Measurements from ENCODE around the gene BRD3.
"Not testable (repeated sequence)": the region's sequence is repeated elsewhere in the genome, so short reads cannot be mapped to it uniquely, and the experiment has no call there.

The BRD3 gene

DNA sequence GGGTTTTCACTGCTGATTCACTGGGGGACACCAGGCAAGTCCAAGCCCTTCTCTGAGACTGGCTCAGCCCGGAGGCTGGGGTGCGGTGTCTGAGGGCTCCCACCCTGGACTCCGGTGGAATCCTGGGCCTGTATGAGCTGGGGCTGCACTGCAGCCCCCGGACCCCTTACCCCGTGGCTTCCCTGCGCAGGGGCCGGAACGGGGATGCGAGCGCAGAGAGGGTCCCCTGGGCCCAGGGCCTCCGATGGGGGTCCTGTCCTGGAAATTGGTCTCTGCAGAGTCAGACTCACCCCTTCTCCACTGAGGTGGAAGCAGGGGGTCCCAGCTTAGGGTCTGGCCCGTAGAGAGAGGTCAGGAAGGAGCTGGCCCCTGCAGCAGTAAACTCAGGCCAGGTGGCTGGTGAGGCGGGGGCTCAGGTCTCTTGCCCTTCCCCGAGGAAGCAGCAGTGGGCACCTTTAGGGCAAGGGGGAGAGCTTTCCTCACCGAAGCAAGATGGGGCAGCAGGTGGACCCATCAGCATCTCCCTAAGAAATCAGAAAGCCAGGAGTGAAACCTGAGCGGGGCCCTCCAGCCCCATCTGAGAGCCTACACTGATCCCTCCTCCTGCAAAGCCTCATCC, 74.1 kb downstream of the BRD3 start:
- Mint-ChIP-seq H3K9me3 (no peaks in the 10 kb centered on the region), H3K27me3 (peaks cover 24% of the 10 kb centered on the region), H3K36me3 (ENCODE audit: low read depth) (no peaks in the 10 kb centered on the region), H3K4me3 (peak overlapping the region; percentile 61), H3K27ac (no peak overlapping the region), H3K4me1 (ENCODE audit: low read depth) (peaks cover 5% of the 10 kb centered on the region)
- no peak for DNase-seq

- H3K27ac Mint-ChIP-seq, result no peak overlapping the region
These were observed 74.8 kb downstream of the BRD3 start for GRCh38 chr9:133992780-133993634.

DNA sequence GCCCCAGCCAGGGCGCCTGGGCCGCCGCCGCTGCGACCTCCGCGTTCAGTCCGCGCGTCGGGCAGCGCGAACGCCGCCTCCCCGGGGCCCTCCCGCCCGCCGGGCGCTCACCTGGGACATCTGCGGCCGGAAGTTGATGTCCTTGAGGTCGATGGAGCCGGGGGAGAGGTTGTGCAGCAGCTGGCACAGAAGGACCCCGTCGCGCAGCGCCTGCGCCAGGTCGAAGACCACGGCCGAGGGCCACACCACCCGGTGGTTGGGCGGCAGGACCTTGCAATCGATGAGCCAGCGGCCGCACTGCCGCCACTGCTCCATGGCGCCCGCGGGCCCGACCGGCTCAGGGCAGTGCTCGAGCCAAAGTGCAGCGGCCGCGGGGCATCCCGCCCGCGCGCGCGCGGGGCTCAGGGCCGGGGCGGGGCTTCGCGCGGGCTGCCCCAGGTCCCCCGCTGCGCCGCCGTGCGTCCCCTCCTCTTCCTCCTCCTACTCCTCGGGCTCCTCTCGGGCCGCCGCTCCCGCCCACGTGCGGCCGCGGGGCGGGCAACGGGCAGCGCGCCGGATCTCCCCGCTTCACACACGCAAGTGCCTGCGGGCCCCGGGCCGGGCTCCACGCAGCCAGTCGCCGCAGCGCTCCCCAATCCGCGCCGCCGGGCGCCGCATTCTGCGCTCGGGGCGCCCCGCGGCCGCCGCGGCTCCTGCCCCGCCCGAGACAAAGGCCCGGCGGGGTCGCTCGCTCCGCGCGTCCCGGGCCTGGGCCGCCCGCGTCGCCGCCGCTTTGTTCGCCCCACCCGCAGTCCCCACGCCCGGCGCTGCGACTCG, 75.7 kb downstream of the BRD3 start, which contains the start of gene VAV2:
TSS of gene VAV2 (minus strand) at position 361 of the 816 bp plus-strand sequence. CDS start at position 315, 46 bp downstream.
- Mint-ChIP-seq H3K36me3 (ENCODE audit: low read depth) (no peaks in the 10 kb centered on the region), H3K27ac (no peak within 1 kb of the TSS), H3K4me1 (ENCODE audit: low read depth) (peaks cover 5% of the 10 kb centered on the region), H3K9me3 (no peaks in the 10 kb centered on the region), H3K27me3 (peaks cover 24% of the 10 kb centered on the region), H3K4me3 (peak within 1 kb of the TSS; percentile 69)
- peak; percentile 61 for DNase-seq

More at GRCh38 chr9:133992780-133993634, 74.8 kb downstream of the BRD3 start:
- DNase-seq, result peak; percentile 86
- H3K4me1 Mint-ChIP-seq (ENCODE audit: low read depth), result peaks cover 5% of the 10 kb centered on the region
- peak overlapping the region; percentile 61 for H3K4me3 Mint-ChIP-seq
- H3K36me3 Mint-ChIP-seq (ENCODE audit: low read depth), result no peaks in the 10 kb centered on the region
- no peaks in the 10 kb centered on the region for H3K9me3 Mint-ChIP-seq
- peaks cover 24% of the 10 kb centered on the region for H3K27me3 Mint-ChIP-seq

- DNase-seq, result no peak
- Mint-ChIP-seq H3K4me3 (peak overlapping the region; percentile 61), H3K4me1 (ENCODE audit: low read depth) (peaks cover 5% of the 10 kb centered on the region), H3K36me3 (ENCODE audit: low read depth) (no peaks in the 10 kb centered on the region), H3K27ac (no peak overlapping the region), H3K9me3 (no peaks in the 10 kb centered on the region), H3K27me3 (peaks cover 22% of the 10 kb centered on the region)
These were observed 76.5 kb downstream of the BRD3 start for GRCh38 chr9:133991214-133991921.

- no peak for DNase-seq
- Mint-ChIP-seq H3K4me3 (peak overlapping the region; percentile 61), H3K27me3 (peaks cover 20% of the 10 kb centered on the region), H3K9me3 (no peaks in the 10 kb centered on the region), H3K4me1 (ENCODE audit: low read depth) (peaks cover 5% of the 10 kb centered on the region), H3K27ac (no peak overlapping the region), H3K36me3 (ENCODE audit: low read depth) (no peaks in the 10 kb centered on the region)
These were observed 77.2 kb downstream of the BRD3 start for GRCh38 chr9:133990366-133991213.

GRCh38 chr9:133989625-133990365, 78.0 kb downstream of the BRD3 start:
- Mint-ChIP-seq H3K9me3 (no peaks in the 10 kb centered on the region), H3K4me1 (ENCODE audit: low read depth) (peaks cover 5% of the 10 kb centered on the region), H3K36me3 (ENCODE audit: low read depth) (no peaks in the 10 kb centered on the region), H3K27me3 (peaks cover 20% of the 10 kb centered on the region), H3K4me3 (no peak overlapping the region), H3K27ac (no peak overlapping the region)
- no peak for DNase-seq

GRCh38 chr9:133988771-133989170, 79.1 kb downstream of the BRD3 start:
- not testable (repeated sequence) for DNase-seq; H3K4me1 Mint-ChIP-seq (ENCODE audit: low read depth); H3K4me3 Mint-ChIP-seq; H3K36me3 Mint-ChIP-seq (ENCODE audit: low read depth); H3K27ac Mint-ChIP-seq; H3K9me3 Mint-ChIP-seq
- H3K27me3 Mint-ChIP-seq, result peaks cover 16% of the 10 kb centered on the region

DNA sequence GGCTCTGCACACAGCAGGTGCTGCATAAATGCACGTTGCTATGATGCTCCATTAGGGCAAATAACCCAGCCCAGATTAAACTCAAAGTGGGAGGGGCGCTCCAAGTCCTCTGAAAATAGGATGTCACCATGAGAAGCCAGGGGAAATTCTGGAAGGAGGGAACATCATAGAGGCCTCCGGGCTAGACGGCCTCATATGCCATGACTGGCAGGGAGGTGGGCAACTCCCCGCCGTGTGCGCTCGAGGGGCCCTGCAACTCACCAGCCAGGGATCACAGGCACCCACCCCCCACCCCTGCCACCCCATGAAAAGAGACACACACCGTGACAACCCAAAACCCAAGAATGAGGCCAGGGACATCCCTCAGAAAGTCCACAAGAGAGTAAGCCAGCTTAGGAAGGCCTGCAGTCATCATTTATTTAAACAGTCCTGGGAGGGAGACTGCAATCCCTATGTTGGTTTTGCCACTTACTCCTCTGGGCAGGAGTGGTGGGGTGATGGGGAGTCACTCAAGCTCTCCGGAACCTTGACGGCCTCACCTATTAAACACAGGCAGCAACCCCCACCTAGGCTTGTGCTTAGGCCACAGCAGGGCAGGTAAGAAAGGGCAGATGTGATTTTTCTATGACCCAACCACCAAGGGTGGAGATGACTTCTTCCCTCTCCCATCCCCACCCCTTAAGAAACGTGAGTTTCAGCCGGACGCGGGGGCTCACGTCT, 79.7 kb downstream of the BRD3 start:
- H3K4me3 Mint-ChIP-seq, result no peak overlapping the region
- H3K27me3 Mint-ChIP-seq, result peaks cover 16% of the 10 kb centered on the region
- H3K27ac Mint-ChIP-seq, result no peak overlapping the region
- H3K4me1 Mint-ChIP-seq (ENCODE audit: low read depth), result peaks cover 2% of the 10 kb centered on the region
- H3K36me3 Mint-ChIP-seq (ENCODE audit: low read depth), result no peaks in the 10 kb centered on the region
- H3K9me3 Mint-ChIP-seq, result no peaks in the 10 kb centered on the region
- DNase-seq, result no peak

DNA sequence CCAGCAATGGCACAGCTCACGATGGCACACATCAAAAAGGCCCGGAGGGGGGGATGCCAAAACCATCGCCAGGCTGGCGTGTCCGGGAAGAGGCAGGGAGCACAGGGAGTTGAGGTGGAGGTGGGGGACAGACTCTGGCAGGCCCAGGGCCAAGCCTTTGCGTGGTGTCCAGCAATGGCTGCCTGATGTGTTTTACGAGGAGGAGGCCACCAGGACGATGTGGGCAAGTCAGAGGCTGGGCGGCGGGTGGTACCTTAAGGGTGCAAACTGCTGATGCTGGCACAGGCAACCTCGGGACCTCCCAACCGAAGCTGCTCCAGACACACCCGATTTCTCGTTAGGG, 80.4 kb downstream of the BRD3 start:
- Mint-ChIP-seq H3K4me1 (ENCODE audit: low read depth) (peaks cover 2% of the 10 kb centered on the region), H3K27ac (no peak overlapping the region)

GRCh38 chr9:133986774-133987445, 80.9 kb downstream of the BRD3 start:
- H3K4me1 Mint-ChIP-seq (ENCODE audit: low read depth), result peaks cover 2% of the 10 kb centered on the region
- H3K27me3 Mint-ChIP-seq, result peaks cover 16% of the 10 kb centered on the region
- no peak for DNase-seq
- H3K36me3 Mint-ChIP-seq (ENCODE audit: low read depth), result no peaks in the 10 kb centered on the region
- H3K27ac Mint-ChIP-seq, result no peak overlapping the region
- no peak overlapping the region for H3K4me3 Mint-ChIP-seq
- no peaks in the 10 kb centered on the region for H3K9me3 Mint-ChIP-seq

More for the DNA sequence above, 80.4 kb downstream of the BRD3 start:
- Mint-ChIP-seq H3K36me3 (ENCODE audit: low read depth) (no peaks in the 10 kb centered on the region), H3K27me3 (peaks cover 16% of the 10 kb centered on the region), H3K9me3 (no peaks in the 10 kb centered on the region), H3K4me3 (no peak overlapping the region)
- DNase-seq, result no peak

GRCh38 chr9:133986061-133986460, 81.8 kb downstream of the BRD3 start:
- no peak for DNase-seq
- Mint-ChIP-seq H3K4me1 (ENCODE audit: low read depth) (peaks cover 2% of the 10 kb centered on the region), H3K36me3 (ENCODE audit: low read depth) (no peaks in the 10 kb centered on the region), H3K9me3 (no peaks in the 10 kb centered on the region), H3K27ac (no peak overlapping the region), H3K4me3 (no peak overlapping the region), H3K27me3 (peaks cover 15% of the 10 kb centered on the region)

Data from activated T-cell treated with anti-CD3 and anti-CD28 coated beads, Interleukin-2, amount 50 U/mL, for 24 hours (primary cell).